Measurements from ENCODE around the gene DALRD3. TPM values are rescaled to one million over a fixed set of nuclear protein-coding genes. Genes with fewer than 3 reads are reported as not detected.

DALRD3 gene
- polyA plus RNA-seq, 4 donors = 22.0 to 31.4 (median 23.2) TPM

GRCh38 chr3:48996640-48997039 lies 21.7 kb downstream of the DALRD3 start:
- peaks cover 0 to 65% (median 0%) of the 10 kb centered on the region in 3 donors for H3K36me3 ChIP-seq (ENCODE audit: control insufficient read depth in 3 of 3, insufficient read depth in 2 of 3, low read depth in 1 of 3, low read length in 3 of 3)
- DNase-seq = no peak
- peaks cover 0 to 35% (median 3%) of the 10 kb centered on the region in 3 donors for H3K4me1 ChIP-seq (ENCODE audit: control insufficient read depth in 3 of 3, insufficient read depth in 2 of 3, low read depth in 1 of 3, low read length in 2 of 3)
- no peaks in the 10 kb centered on the region for H3K27me3 ChIP-seq (ENCODE audit: control insufficient read depth in 3 of 3, insufficient read depth in 3 of 3, low read length in 3 of 3)
- FAIRE-seq = no peak
- no peak overlapping the region for H3K27ac ChIP-seq (ENCODE audit: low read depth in 1 of 3, low read length in 2 of 3)
- no peaks in the 10 kb centered on the region for H3K9me3 ChIP-seq (ENCODE audit: control insufficient read depth in 2 of 2, insufficient read depth in 1 of 2, low read depth in 1 of 2, low read length in 1 of 2)
- no peak overlapping the region for H3K4me3 ChIP-seq (ENCODE audit: low read depth in 1 of 3, low read length in 3 of 3)
- 91 to 96% (median 93%) methylated on average over 8 of the region's 8 CpGs for WGBS, 3 donors

DNA sequence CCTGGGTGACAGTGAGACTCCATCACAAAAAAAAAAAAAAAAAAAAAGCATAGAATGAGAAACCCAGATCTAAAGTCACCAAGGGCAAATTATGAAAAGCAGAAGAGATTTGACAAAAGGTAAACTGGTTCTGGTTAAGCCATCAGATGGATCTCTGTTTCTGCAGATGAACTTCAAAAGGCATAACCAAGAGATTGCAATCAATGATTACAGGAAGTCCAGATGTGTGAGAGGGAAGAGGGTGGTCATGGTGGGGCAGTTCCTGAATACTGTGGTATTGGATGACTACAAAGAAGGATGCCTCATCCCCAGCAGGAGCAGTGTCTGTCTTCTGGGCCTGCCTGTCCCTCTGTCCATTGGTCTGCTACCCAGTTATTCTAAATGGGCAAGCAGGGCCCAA lies 24.5 kb downstream of the DALRD3 start:
- Histone ChIP-seq H3K36me3 (ENCODE audit: control insufficient read depth in 3 of 3, insufficient read depth in 2 of 3, low read depth in 1 of 3, low read length in 3 of 3) (peaks cover 0 to 53% (median 0%) of the 10 kb centered on the region in 3 donors), H3K4me1 (ENCODE audit: control insufficient read depth in 3 of 3, insufficient read depth in 2 of 3, low read depth in 1 of 3, low read length in 2 of 3) (peaks cover 4 to 17% (median 8%) of the 10 kb centered on the region in 3 donors)
- no peak for FAIRE-seq

DNA sequence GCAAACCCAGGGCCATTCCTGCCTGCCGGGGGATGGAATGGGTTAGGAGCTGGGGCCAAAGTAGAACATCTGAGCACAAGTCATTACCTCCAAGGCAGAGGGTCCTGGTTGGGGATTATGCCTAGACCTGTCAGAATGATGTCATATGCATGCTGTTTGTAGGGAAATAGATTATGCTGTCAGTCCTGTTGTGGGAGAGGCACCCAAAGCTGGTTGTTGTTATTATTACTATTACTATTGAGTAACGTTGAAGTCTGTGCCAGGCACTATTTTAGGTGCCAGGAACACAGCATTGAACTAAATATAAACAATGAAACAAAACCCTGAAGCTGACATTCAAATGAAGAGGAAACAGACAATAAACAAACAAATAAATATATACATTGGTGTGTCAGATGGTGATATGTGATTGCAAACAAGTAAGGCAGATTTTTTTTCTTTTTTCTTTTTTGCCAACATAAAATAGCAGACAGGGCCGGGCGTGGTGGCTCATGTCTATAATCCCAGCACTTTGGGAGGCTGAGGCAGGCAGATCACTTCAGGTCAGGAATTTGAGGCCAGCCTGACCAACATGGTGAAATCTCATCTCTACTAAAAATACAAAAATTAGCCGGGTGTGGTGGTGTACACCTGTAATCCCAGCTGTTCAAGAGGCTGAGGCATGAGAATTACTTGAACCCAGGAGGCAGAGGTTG lies 26.4 kb downstream of the DALRD3 start:
- 61 to 73% (median 64%) methylated on average over 5 of the region's 5 CpGs for WGBS, 3 donors
- no peak for DNase-seq
- Histone ChIP-seq H3K36me3 (ENCODE audit: control insufficient read depth in 3 of 3, insufficient read depth in 2 of 3, low read depth in 1 of 3, low read length in 3 of 3) (peaks cover 0 to 39% (median 0%) of the 10 kb centered on the region in 3 donors), H3K9me3 (ENCODE audit: control insufficient read depth in 2 of 2, insufficient read depth in 1 of 2, low read depth in 1 of 2, low read length in 1 of 2) (no peaks in the 10 kb centered on the region), H3K27me3 (ENCODE audit: control insufficient read depth in 3 of 3, insufficient read depth in 3 of 3, low read length in 3 of 3) (no peaks in the 10 kb centered on the region), H3K4me3 (ENCODE audit: low read depth in 1 of 3, low read length in 3 of 3) (peak overlapping the region in 1 of 3 donors; percentile 84), H3K27ac (ENCODE audit: low read depth in 1 of 3, low read length in 2 of 3) (no peak overlapping the region), H3K4me1 (ENCODE audit: control insufficient read depth in 3 of 3, insufficient read depth in 2 of 3, low read depth in 1 of 3, low read length in 2 of 3) (peaks cover 4 to 11% (median 8%) of the 10 kb centered on the region in 3 donors)
- no peak for FAIRE-seq

More for the DNA sequence above, 24.5 kb downstream of the DALRD3 start:
- Histone ChIP-seq H3K4me3 (ENCODE audit: low read depth in 1 of 3, low read length in 3 of 3) (no peak overlapping the region), H3K9me3 (ENCODE audit: control insufficient read depth in 2 of 2, insufficient read depth in 1 of 2, low read depth in 1 of 2, low read length in 1 of 2) (no peaks in the 10 kb centered on the region), H3K27me3 (ENCODE audit: control insufficient read depth in 3 of 3, insufficient read depth in 3 of 3, low read length in 3 of 3) (no peaks in the 10 kb centered on the region), H3K27ac (ENCODE audit: low read depth in 1 of 3, low read length in 2 of 3) (no peak overlapping the region)
- no peak for DNase-seq

DNA sequence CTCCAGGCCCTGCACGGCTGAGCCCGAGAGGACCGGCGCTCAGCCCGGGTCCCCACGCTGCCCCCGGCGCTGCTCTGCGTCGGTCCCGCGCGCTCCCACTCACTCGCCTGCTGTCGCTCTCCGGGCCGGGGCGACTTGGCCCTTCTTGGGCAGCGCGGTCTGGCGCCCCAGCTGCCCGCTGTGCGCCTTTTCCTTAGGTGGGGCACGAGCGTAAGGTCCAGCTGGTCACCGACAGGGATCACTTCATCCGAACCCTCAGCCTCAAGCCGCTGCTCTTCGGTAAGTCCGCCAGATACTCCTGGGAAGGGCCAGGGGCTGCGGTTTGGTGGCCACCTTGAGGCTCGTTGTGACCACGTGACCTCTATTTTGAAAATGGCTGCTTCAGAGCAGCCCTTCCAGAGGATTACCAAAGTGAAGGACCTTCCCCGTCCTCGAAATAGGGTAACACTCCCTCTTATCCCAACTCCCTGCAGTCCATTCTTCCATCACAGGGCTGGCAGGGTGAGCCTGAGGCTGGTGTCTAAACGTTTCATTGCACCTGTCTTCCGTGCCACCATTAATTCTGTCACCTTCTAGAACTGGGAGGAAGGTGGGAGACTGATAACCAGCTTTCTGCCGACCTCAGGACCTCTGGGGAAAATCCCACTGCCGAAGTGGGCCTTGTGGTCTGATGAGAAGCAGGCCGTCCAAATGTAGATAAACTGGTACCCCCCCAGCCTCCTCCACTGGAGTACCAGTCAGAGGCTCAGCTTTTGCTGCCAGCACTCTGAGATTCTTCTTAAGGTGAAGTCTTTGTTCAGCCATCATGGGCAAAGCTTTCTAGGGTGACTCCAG lies 27.5 kb downstream of the DALRD3 start:
- Histone ChIP-seq H3K36me3 (ENCODE audit: control insufficient read depth in 3 of 3, insufficient read depth in 2 of 3, low read depth in 1 of 3, low read length in 3 of 3) (peaks cover 0 to 43% (median 2%) of the 10 kb centered on the region in 3 donors), H3K4me3 (ENCODE audit: low read depth in 1 of 3, low read length in 3 of 3) (peak overlapping the region; percentile 84 to 97 (median 88)), H3K27ac (ENCODE audit: low read depth in 1 of 3, low read length in 2 of 3) (peak overlapping the region; percentile 45 to 97 (median 86)), H3K4me1 (ENCODE audit: control insufficient read depth in 3 of 3, insufficient read depth in 2 of 3, low read depth in 1 of 3, low read length in 2 of 3) (peaks cover 4 to 11% (median 8%) of the 10 kb centered on the region in 3 donors), H3K27me3 (ENCODE audit: control insufficient read depth in 3 of 3, insufficient read depth in 3 of 3, low read length in 3 of 3) (no peaks in the 10 kb centered on the region), H3K9me3 (ENCODE audit: control insufficient read depth in 2 of 2, insufficient read depth in 1 of 2, low read depth in 1 of 2, low read length in 1 of 2) (no peaks in the 10 kb centered on the region)
- 2 to 5% (median 2%) methylated on average over 39 to 40 of the region's 40 CpGs for WGBS, 3 donors
- FAIRE-seq (no peak), DNase-seq (peak; percentile 45 to 77)

DNA sequence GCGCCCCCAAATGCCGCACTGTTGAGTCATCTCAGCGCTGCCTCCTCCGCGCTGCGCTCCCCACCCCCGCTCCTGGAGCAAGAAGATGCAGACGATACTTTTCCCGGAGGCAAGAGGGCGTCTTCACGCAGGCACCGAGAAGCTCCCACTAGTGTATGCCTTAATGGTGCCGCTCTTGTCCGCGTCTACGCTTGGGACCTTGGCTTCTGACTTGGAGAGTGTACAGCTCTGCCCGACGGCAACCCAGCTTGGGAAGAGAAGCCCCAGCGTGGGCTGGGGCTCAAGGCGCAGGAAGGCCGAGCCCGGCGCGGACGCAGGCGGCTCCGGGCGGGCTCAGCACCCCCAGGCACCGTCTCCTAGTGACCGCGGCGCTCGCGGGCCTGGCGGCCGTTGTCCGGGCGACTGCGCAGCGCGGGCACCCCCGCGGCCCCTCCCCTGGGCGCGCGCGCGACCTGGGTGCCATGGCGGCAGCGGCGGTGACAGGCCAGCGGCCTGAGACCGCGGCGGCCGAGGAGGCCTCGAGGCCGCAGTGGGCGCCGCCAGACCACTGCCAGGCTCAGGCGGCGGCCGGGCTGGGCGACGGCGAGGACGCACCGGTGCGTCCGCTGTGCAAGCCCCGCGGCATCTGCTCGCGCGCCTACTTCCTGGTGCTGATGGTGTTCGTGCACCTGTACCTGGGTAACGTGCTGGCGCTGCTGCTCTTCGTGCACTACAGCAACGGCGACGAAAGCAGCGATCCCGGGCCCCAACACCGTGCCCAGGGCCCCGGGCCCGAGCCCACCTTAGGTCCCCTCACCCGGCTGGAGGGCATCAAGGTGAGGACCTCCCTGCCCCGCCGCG lies 28.4 kb downstream of the DALRD3 start, which contains the start of gene P4HTM:
Gene P4HTM (plus strand): TSS at position 446 of the 840 bp plus-strand sequence. CDS start 16 bp downstream, at position 462.
- Histone ChIP-seq H3K4me1 (ENCODE audit: control insufficient read depth in 3 of 3, insufficient read depth in 2 of 3, low read depth in 1 of 3, low read length in 2 of 3) (peaks cover 4 to 11% (median 8%) of the 10 kb centered on the region in 3 donors), H3K4me3 (ENCODE audit: low read depth in 1 of 3, low read length in 3 of 3) (peak within 1 kb of the TSS; percentile 84 to 97 (median 88)), H3K27me3 (ENCODE audit: control insufficient read depth in 3 of 3, insufficient read depth in 3 of 3, low read length in 3 of 3) (no peaks in the 10 kb centered on the region), H3K36me3 (ENCODE audit: control insufficient read depth in 3 of 3, insufficient read depth in 2 of 3, low read depth in 1 of 3, low read length in 3 of 3) (peaks cover 0 to 44% (median 3%) of the 10 kb centered on the region in 3 donors), H3K27ac (ENCODE audit: low read depth in 1 of 3, low read length in 2 of 3) (peak within 1 kb of the TSS; percentile 86 to 99 (median 97)), H3K9me3 (ENCODE audit: control insufficient read depth in 2 of 2, insufficient read depth in 1 of 2, low read depth in 1 of 2, low read length in 1 of 2) (no peaks in the 10 kb centered on the region)
- WGBS, 3 donors = 0% methylated on average over 54 to 91 of the region's 91 CpGs
- DNase-seq (peak; percentile 80 to 94), FAIRE-seq (no peak)

GRCh38 chr3:48989126-48989795 lies 29.1 kb downstream of the DALRD3 start:
- no peak for FAIRE-seq
- peak in 1 of 2 donors; percentile 26 for DNase-seq
- Histone ChIP-seq H3K4me3 (ENCODE audit: low read depth in 1 of 3, low read length in 3 of 3) (peak overlapping the region; percentile 84 to 97 (median 88)), H3K36me3 (ENCODE audit: control insufficient read depth in 3 of 3, insufficient read depth in 2 of 3, low read depth in 1 of 3, low read length in 3 of 3) (peaks cover 0 to 45% (median 5%) of the 10 kb centered on the region in 3 donors), H3K9me3 (ENCODE audit: control insufficient read depth in 2 of 2, insufficient read depth in 1 of 2, low read depth in 1 of 2, low read length in 1 of 2) (no peaks in the 10 kb centered on the region), H3K27me3 (ENCODE audit: control insufficient read depth in 3 of 3, insufficient read depth in 3 of 3, low read length in 3 of 3) (no peaks in the 10 kb centered on the region), H3K4me1 (ENCODE audit: control insufficient read depth in 3 of 3, insufficient read depth in 2 of 3, low read depth in 1 of 3, low read length in 2 of 3) (peaks cover 4 to 11% (median 8%) of the 10 kb centered on the region in 3 donors), H3K27ac (ENCODE audit: low read depth in 1 of 3, low read length in 2 of 3) (peak overlapping the region; percentile 86 to 99 (median 97))
- 3 to 4% (median 3%) methylated on average over 21 of the region's 21 CpGs for WGBS, 3 donors

GRCh38 chr3:48985831-48986376 lies 32.5 kb downstream of the DALRD3 start:
- Histone ChIP-seq H3K4me1 (ENCODE audit: control insufficient read depth in 3 of 3, insufficient read depth in 2 of 3, low read depth in 1 of 3, low read length in 2 of 3) (peaks cover 0 to 8% (median 4%) of the 10 kb centered on the region in 3 donors), H3K27ac (ENCODE audit: low read depth in 1 of 3, low read length in 2 of 3) (no peak overlapping the region), H3K9me3 (ENCODE audit: control insufficient read depth in 2 of 2, insufficient read depth in 1 of 2, low read depth in 1 of 2, low read length in 1 of 2) (no peaks in the 10 kb centered on the region), H3K4me3 (ENCODE audit: low read depth in 1 of 3, low read length in 3 of 3) (no peak overlapping the region), H3K36me3 (ENCODE audit: control insufficient read depth in 3 of 3, insufficient read depth in 2 of 3, low read depth in 1 of 3, low read length in 3 of 3) (peaks cover 8 to 55% (median 14%) of the 10 kb centered on the region in 3 donors), H3K27me3 (ENCODE audit: control insufficient read depth in 3 of 3, insufficient read depth in 3 of 3, low read length in 3 of 3) (no peaks in the 10 kb centered on the region)
- 89 to 95% (median 90%) methylated on average over 7 of the region's 7 CpGs for WGBS, 3 donors
- FAIRE-seq = no peak
- DNase-seq = no peak

Measured in small intestine (tissue), 7 donors.